Uterus (tissue), 4 donors: ENCODE measurements around the gene ZRANB3. TPM values are rescaled to one million over a fixed set of nuclear protein-coding genes. Genes with fewer than 3 reads are reported as not detected.

Experiments used
- DNase-seq, 2 donors: peaks; one replicate each; pipeline ENCODE4 v3.0.0-alpha.2; 2019 to 2020
- H3K27ac ChIP-seq, 2 donors: fragments of 200-600 bp; sonication (generic); 1 replicate in 1 of 2; 2 replicates in 1 of 2; pipeline ENCODE4 v1.5.1; 2016 to 2018
- H3K27me3 ChIP-seq, 2 donors: fragments of 200-600 bp; sonication (generic); one replicate each; pipeline ENCODE4 v1.5.1; 2018 to 2019; ENCODE audit warnings: control low read depth in 1 of 2
- H3K36me3 ChIP-seq, 2 donors: fragments of 200-600 bp; sonication (generic); one replicate each; pipeline ENCODE4 v1.5.1; 2019; ENCODE audit warnings: control low read depth in 1 of 2
- H3K4me1 ChIP-seq, 2 donors: fragments of 200-600 bp; sonication (generic); one replicate each; pipeline ENCODE4 v1.5.1; 2018 to 2019; ENCODE audit warnings: control low read depth in 1 of 2
- H3K4me3 ChIP-seq, 2 donors: fragments of 200-600 bp; sonication (generic); 1 replicate in 1 of 2; 2 replicates in 1 of 2; pipeline ENCODE4 v1.5.1; 2018 to 2019; ENCODE audit warnings: mild to moderate bottlenecking in 1 of 2
- H3K9me3 ChIP-seq, 2 donors: fragments of 200-600 bp; sonication (generic); one replicate each; pipeline ENCODE4 v1.5.1; 2019; ENCODE audit warnings: control low read depth in 1 of 2
- CTCF ChIP-seq, 4 experiments: fragments of 200-600 bp in 2 of 4; fragments of 450-650 bp in 2 of 4; sonication (generic) in 2 of 4; IDR thresholded peaks; one replicate each; pipeline ENCODE4 v1.5.1; 2016 to 2019; ENCODE audit warnings: antibody characterized with exemption in 4 of 4, mild to moderate bottlenecking in 2 of 4, moderate library complexity in 1 of 4
- POLR2A ChIP-seq, 2 donors: fragments of 450-650 bp; IDR thresholded peaks; one replicate each; pipeline ENCODE4 v1.6.1; 2016; ENCODE audit warnings: antibody characterized with exemption in 2 of 2, mild to moderate bottlenecking in 1 of 2, moderate library complexity in 1 of 2
- intact Hi-C: fragments of 100-400 bp; cut with DNase I; formaldehyde crosslinking; loops from one replicate; pipeline ENCODE4 v1.15.1; 2023; ENCODE audit warnings: low total_unique reads
- total RNA-seq, 4 donors: library from RNA; depleted of rRNA in 3 of 4; stranded (reverse); fragments of >200 nt in 3 of 4; gene quantifications; one replicate each; pipeline versions ENCODE4 v1.1.0 to v1.2.4, GENCODE V29; 2014 to 2023
- donor health status: DM: yes; HTN: yes; CAD: no.

Gene ZRANB3
- total RNA-seq, 4 donors from 2014 or later = 1.8 to 24.3 (median 5.5) TPM

GRCh38 chr2:135202751-135203150 lies 328.3 kb downstream of the ZRANB3 start:
- no peaks in the 10 kb centered on the region for H3K4me1 ChIP-seq
- intact Hi-C loops = no loop called here
- no peaks in the 10 kb centered on the region for H3K9me3 ChIP-seq
- H3K36me3 ChIP-seq = no peaks in the 10 kb centered on the region
- no peak overlapping the region for H3K27ac ChIP-seq
- no peak for TF ChIP-seq CTCF (IDR thresholded peaks at IDR 0.05)
- no peak for TF ChIP-seq POLR2A (IDR thresholded peaks at IDR 0.05)
- H3K27me3 ChIP-seq = no peaks in the 10 kb centered on the region
- no peak for DNase-seq
- H3K4me3 ChIP-seq = no peak overlapping the region

DNA sequence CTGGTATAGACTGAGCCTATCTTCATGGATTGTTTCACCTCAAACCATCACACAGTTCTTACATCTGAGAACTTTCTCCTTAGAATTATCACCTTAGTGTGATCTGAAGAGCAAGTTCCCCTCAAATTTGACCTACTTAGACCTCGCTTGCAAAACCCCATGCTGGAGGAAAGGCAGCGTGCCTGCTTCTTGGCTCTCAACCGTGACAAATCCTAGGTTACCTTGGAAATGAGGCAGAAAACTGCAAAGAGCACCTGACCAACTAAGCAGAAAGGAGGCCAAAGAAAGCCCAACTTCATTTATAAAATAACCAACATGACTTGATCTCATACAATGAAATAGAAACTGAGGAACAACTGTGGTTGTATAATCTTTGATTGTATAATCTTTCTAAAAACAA lies 332.5 kb downstream of the ZRANB3 start:
- intact Hi-C loops = no loop called here
- Histone ChIP-seq H3K4me3 (no peak overlapping the region), H3K27ac (no peak overlapping the region), H3K36me3 (no peaks in the 10 kb centered on the region), H3K4me1 (no peaks in the 10 kb centered on the region), H3K9me3 (no peaks in the 10 kb centered on the region), H3K27me3 (no peaks in the 10 kb centered on the region)
- TF ChIP-seq CTCF (IDR thresholded peaks at IDR 0.05) = no peak
- TF ChIP-seq POLR2A (IDR thresholded peaks at IDR 0.05) = no peak
- DNase-seq = no peak

- TF ChIP-seq CTCF (IDR thresholded peaks at IDR 0.05) (no peak), POLR2A (IDR thresholded peaks at IDR 0.05) (no peak)
- intact Hi-C loops = no loop called here
- Histone ChIP-seq H3K27ac (no peak overlapping the region), H3K9me3 (peaks cover 0 to 20% of the 10 kb centered on the region in 2 donors), H3K27me3 (no peaks in the 10 kb centered on the region), H3K36me3 (no peaks in the 10 kb centered on the region), H3K4me3 (no peak overlapping the region), H3K4me1 (no peaks in the 10 kb centered on the region)
- no peak for DNase-seq
Observed at GRCh38 chr2:135190799-135191198, 340.2 kb downstream of the ZRANB3 start.

DNA sequence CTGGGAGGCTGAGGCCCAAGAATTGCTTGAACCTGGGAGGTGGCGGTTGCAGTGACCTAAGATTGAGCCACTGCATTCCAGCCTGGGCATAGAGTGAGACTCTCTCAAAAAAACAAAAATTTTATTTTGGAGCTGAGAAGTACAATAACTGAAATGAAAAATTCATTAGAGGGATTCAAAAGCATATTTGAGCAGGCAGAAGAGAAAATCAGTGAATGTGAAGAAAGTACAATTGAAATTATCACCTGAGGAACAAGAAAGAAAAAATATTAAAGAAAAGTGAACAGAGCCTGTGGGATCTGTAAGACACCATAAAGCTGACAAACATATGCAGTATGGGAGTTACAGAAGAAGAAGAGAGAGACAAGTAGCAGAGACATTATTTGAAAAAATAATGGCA lies 341.9 kb downstream of the ZRANB3 start:
- Histone ChIP-seq H3K4me3 (no peak overlapping the region), H3K27me3 (no peaks in the 10 kb centered on the region), H3K4me1 (no peaks in the 10 kb centered on the region), H3K36me3 (no peaks in the 10 kb centered on the region), H3K9me3 (peaks cover 0 to 20% of the 10 kb centered on the region in 2 donors), H3K27ac (no peak overlapping the region)
- TF ChIP-seq POLR2A (IDR thresholded peaks at IDR 0.05) = no peak
- TF ChIP-seq CTCF (IDR thresholded peaks at IDR 0.05) = no peak
- intact Hi-C loops = no loop called here
- no peak for DNase-seq

GRCh38 chr2:135187270-135187669 lies 343.7 kb downstream of the ZRANB3 start:
- intact Hi-C loops = no loop called here
- no peak for DNase-seq
- TF ChIP-seq POLR2A (IDR thresholded peaks at IDR 0.05) (no peak), CTCF (IDR thresholded peaks at IDR 0.05) (no peak)

More at GRCh38 chr2:135187270-135187669, 343.7 kb downstream of the ZRANB3 start:
- no peaks in the 10 kb centered on the region for H3K4me1 ChIP-seq
- H3K4me3 ChIP-seq = no peak overlapping the region
- no peaks in the 10 kb centered on the region for H3K27me3 ChIP-seq
- peaks cover 0 to 20% of the 10 kb centered on the region in 2 donors for H3K9me3 ChIP-seq
- H3K27ac ChIP-seq = no peak overlapping the region
- no peaks in the 10 kb centered on the region for H3K36me3 ChIP-seq
